Fibroblast of villous mesenchyme (primary cell): Measurements from ENCODE around the gene DNHD1. TPM values are rescaled to one million over a fixed set of nuclear protein-coding genes. Genes with fewer than 3 reads are reported as not detected.

Experiments used
- DNase-seq: peaks from one replicate; pipeline ENCODE4 v3.0.0-alpha.2; 2010; ENCODE audit warnings: low read depth
- H3K4me3 ChIP-seq: 2 replicates; pipeline ENCODE4 v1.5.1; 2011; ENCODE audit warnings: low read depth, mild to moderate bottlenecking, low read length
- CTCF ChIP-seq: IDR thresholded peaks from 2 replicates; pipeline ENCODE4 v1.5.1; 2012; ENCODE audit warnings: low read depth, mild to moderate bottlenecking, low read length; ENCODE audit not compliant: insufficient read depth
- total RNA-seq: library from RNA; depleted of rRNA; stranded (reverse); fragments of >200 nt; gene quantifications from 2 replicates; pipeline ENCODE4 v1.2.3, GENCODE V29; 2012

The DNHD1 gene
- total RNA-seq, 1 donor: 7.3 TPM

- no peak for TF ChIP-seq CTCF
- DNase-seq: no peak
These were observed 97.2 kb downstream of the DNHD1 start for GRCh38 chr11:6594142-6594768.

GRCh38 chr11:6596239-6596877 lies 99.3 kb downstream of the DNHD1 start:
- TF ChIP-seq CTCF: no peak
- DNase-seq: no peak
- no peak overlapping the region for H3K4me3 ChIP-seq

More at GRCh38 chr11:6594142-6594768, 97.2 kb downstream of the DNHD1 start:
- no peak overlapping the region for H3K4me3 ChIP-seq

GRCh38 chr11:6598555-6598954 lies 101.5 kb downstream of the DNHD1 start:
- no peak for DNase-seq
- H3K4me3 ChIP-seq: no peak overlapping the region
- no peak for TF ChIP-seq CTCF

GRCh38 chr11:6599449-6599848 lies 102.4 kb downstream of the DNHD1 start:
- TF ChIP-seq CTCF: no peak
- no peak for DNase-seq
- no peak overlapping the region for H3K4me3 ChIP-seq

- H3K4me3 ChIP-seq: no peak overlapping the region
- no peak for DNase-seq
- TF ChIP-seq CTCF: no peak
These were observed 102.9 kb downstream of the DNHD1 start for GRCh38 chr11:6599881-6600390.

- no peak for TF ChIP-seq CTCF
- no peak overlapping the region for H3K4me3 ChIP-seq
- no peak for DNase-seq
These were observed 104.0 kb downstream of the DNHD1 start for GRCh38 chr11:6601041-6601461.
